RKO (cell line): ENCODE data around the gene C16orf86.
A peak's percentile ranks its signal among the peaks of the same experiment; 100 is the strongest.

Source experiments
- DNase-seq: peaks from one replicate; pipeline ENCODE4 v3.0.0-alpha.2; 2016; ENCODE audit warnings: low spot score

The C16orf86 gene

DNA sequence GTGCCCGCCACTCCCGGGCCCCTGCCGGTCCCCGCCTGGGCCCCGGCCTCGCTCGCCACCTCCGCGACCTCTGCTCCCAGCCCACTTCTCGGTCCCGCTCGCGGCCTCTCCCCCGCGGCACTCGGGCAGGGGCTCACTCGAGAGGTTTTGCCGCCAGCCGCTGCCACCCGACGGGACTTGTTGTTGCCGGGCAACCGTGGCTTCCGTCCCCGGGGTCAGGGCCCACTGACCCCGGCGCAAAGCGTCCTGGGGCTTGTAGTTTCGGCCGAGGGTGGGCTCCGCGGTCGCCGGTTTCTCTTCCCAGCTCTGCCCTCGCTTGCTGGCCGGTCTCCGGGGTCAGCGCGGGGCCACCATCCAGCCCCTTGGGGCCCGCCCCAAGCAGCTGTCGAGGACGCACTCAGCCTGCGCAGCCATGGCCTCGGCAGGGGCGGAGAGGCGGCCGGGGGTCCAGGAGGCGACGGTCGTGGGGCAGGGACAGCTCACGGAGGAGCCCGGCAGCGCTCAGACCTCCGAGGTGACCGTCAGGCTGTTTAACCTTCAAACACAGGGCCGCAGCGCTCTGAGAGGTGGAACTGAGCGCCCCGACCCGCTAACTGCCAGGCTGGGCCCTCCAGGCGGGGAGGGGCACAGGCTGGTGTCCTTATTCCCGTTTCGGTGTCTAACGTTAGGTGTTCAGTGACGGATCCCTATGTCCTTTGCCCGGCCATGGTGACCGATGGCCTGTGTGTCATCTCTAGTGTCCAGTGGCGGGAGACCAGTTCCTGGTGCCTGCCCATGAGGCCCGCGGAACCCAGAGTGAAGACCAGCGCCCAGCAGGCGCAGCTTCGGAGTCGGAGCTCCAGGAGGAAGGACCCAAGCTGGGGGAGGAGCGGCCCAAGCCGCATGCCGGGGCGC is at the start of gene C16orf86, which contains the start of gene ENKD1:
Gene C16orf86, plus strand, starts transcription at position 256 of the 894 bp plus-strand sequence. Its CDS starts 157 bp downstream, at position 413.
Gene ENKD1, minus strand, starts transcription at position 192 of the 894 bp plus-strand sequence. CDS start 308 bp downstream, outside the sequence.
- no peak for DNase-seq

DNA sequence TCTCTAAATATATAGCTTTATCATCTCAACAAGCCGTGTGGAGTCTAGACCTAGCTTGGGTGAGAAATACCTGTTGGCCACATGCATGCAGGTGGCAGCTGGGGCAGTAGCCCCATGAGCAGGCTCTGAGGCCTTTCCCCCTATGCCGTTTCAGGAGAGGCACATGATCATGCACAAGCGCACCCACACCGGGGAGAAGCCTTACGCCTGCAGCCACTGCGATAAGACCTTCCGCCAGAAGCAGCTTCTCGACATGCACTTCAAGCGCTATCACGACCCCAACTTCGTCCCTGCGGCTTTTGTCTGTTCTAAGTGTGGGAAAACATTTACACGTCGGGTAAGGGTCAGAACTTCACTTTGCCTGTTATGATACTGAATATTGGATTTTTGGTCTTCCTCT is 38.4 kb upstream of the C16orf86 start:
- no peak for DNase-seq

DNA sequence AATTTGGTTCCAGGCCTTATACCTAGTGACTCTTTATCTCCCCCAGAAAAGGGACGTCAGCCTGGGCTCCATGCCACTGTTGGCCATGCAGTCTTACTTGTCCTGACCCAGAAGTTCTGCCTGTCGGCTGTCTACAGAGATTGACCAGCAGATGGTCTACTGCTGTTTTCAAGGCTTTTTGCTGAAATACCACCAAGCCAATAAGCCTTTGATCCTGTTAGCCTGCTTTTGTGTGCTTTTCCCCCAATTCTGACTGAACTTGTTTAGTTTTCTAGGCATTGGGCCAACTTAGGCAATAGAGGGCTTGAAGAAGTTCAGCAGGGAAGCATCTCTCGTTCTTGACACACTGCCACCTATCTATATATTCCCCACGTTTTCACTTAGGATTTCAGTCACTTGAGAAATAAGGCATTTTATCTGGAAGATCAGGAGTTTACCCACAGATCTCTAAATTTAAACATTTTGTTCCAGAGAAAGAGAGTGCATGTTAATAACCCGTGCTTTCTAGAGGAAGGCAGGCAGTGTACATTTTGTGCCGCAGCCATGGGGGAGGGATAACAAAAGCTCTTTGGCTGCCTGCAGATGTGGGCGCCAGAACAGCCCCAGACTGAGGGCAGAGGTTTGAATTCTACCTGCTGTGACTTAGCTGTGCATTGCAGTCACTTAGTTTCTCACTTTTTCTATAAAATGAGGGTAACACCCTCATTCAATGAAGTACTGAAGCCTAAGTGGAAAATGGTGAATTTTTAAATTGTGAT is 34.0 kb upstream of the C16orf86 start:
- DNase-seq: no peak

DNA sequence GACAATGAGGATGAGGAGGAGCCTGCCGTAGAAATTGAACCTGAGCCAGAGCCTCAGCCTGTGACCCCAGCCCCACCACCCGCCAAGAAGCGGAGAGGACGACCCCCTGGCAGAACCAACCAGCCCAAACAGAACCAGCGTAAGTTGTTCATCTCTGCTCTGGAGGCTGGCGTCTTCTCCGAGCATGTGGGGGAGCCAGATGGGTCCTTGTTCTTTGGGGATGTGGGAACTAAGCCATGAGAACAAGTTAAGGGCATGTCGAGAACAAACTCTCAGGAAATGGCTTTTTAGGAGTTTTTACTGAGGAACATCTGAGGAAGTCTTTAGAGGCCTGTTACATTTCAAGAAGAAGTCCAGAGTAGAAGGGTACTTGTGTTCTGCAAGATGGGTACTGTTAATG is 29.9 kb upstream of the C16orf86 start:
- no peak for DNase-seq

GRCh38 chr16:67637625-67638024 is 29.0 kb upstream of the C16orf86 start:
- no peak for DNase-seq

DNA sequence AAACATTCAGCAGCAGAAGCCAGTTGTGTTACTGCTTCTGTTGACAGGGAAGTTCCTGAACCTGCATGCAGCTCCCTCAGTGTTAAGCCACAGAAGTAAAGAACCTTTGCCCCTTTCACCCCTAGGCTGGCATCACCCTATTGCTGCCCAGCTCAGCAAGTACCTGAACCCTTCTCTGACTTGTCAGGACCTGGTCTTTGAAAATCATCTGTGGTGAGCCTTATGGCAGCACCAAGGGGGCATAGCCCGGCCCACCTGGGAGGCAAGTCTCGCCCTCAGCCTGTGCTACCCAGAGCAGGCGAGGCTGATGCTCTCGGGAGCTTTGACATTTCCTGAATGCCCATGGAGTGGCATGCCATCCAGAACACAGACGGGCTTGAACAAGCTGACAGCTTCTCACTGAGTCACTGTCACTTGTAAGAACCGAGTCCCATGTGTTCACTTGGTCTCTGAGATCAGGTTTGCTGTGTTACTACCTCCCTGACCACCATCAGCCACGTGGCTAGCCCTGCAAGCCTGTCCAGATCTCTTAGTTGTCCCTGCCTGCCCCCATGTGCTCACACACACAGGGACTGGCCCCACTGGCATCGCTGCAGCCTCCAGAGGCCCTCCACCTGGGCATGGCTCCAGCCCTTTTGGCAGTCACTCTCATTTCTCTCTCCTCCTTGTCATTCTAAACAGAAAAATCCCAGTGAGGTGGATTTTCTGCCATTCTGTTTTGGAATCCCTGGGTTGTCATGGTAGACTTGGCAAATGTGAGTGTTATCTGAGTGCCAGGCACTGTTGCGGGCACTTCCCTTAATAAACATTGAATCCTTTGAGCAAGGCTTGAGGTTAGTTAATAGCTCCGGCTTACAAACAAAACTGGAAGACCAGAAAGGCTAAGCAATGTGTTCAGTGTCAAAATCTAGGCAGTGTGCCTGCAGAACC is 24.6 kb upstream of the C16orf86 start:
- peak; percentile 23 for DNase-seq

DNA sequence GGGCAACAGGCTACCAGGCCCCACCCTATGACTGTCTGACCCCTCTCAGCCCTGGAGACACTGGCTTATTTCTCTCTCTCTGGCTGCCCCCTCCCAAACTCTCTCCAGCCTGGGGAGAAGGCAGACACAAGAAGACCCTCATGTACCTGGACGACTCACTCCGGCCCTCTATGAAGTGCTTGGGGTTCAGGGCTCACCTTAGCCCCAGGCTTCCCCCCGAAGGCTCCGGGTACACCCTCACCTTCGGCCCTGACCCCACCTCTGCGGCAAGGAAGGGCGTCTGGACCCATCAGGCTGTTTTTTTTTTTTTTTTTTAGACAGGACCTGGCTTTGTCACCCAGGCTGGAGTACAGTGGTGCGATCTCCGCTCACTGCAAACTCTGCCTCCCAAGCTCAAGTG is 22.6 kb upstream of the C16orf86 start:
- DNase-seq: no peak

DNA sequence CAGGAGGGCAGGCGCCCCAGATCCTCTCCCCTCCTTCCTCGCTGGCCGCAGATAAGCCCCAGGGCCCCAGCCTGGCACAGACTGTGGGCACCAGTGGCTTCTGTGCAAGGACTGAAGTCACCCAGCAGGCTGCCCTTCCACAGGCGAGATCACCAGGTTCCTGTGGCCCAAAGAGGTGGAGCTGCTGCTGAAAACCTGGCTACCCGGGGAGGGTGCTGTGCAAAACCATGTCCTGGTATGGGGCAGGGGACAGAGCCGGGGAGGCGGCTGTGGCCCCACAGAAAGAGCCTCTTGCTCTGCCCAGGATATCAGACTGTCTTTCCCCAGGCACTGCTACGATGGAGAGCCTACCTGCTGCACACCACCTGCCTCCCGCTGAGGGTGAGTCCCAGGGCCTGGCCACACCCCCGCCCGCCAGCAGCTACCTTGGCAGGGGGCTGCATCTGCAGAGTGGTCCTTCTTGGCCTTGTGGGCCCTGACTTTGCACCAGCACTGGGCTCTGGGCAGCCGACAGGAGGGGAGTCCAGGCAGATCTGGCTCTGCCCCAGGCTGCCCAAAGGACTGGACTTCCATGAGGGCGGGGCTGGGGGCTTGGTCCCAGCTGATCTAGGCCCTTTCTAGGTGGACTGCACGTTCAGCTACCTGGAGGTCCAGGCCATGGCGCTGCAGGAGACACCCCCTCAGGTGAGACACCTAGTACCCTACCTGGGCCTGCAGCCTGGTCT is 21.1 kb upstream of the C16orf86 start:
- no peak for DNase-seq

- no peak for DNase-seq
Observed at GRCh38 chr16:67647111-67647651, 19.4 kb upstream of the C16orf86 start.

DNA sequence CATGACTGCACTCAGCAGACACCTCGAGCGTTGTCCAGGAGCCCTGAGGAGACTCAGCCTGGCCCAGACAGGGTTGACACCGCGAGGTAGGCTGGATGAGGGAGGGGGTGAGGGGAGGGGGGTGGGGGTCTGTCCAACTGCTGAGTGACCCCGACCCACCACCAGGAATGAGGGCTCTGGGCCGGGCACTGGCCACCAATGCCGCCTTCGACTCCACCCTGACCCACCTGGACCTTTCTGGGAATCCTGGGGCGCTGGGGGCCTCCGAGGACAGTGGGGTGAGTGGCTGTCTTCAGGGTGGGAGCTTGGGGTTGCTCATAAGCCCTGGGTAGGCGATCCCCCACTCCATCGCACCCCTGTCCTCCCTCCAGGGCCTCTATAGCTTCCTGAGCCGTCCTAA is 18.9 kb upstream of the C16orf86 start:
- no peak for DNase-seq

DNA sequence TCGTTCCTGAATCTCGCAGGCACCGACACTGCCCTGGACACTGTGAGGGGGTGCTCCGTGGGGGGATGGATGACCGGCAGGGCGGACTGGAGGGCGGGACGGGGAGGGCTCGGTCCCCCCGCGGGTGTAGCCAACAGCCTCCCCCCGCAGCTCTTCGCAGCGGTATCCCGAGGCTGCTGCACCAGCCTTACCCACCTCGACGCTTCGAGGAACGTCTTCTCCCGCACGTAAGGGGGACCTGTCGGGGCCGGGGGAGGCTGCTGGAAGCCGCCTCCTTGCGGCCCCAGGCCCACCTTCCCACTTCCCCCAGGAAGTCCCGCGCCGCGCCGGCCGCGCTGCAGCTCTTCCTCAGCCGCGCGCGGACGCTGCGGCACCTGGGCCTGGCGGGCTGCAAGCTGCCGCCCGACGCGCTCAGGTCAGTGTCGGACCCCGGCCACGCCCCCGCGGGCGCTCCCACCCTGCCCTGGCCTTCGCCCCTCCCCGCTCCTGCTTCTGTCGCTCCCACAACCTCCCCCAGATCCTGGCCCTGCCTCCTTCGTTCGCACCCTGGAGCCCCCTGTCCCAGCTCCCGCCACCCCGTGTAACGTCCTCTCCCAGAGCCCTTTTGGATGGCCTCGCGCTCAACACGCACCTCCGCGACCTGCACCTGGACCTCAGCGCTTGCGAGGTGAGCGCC is 18.4 kb upstream of the C16orf86 start:
- DNase-seq: no peak

DNA sequence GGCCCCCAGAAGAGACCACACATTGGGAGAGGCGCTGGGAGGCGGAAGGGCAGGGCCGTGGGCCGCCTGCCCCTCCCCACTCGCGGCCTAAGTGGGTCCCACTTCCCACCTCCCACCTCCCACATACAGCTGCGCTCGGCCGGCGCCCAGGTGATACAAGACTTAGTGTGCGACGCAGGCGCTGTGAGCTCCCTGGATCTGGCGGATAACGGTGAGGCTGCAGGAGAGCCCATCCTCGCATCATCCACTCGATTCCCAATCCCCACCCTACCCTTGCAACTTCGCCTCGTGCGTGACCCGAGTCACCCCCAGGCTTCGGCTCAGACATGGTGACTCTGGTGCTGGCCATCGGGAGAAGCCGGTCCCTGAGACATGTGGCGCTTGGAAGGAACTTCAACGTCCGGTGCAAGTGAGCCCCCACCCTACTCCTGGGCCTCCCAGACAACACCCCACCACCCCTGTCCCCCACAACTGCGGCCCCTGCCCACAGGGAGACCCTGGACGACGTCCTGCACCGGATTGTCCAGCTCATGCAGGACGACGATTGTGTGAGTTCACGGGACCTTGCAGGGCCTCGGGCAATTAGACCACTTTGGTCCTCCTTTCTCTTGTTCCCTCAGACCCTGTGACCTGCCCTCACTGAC is 17.7 kb upstream of the C16orf86 start:
- no peak for DNase-seq

GRCh38 chr16:67649494-67649931 is 17.1 kb upstream of the C16orf86 start:
- DNase-seq: no peak

DNA sequence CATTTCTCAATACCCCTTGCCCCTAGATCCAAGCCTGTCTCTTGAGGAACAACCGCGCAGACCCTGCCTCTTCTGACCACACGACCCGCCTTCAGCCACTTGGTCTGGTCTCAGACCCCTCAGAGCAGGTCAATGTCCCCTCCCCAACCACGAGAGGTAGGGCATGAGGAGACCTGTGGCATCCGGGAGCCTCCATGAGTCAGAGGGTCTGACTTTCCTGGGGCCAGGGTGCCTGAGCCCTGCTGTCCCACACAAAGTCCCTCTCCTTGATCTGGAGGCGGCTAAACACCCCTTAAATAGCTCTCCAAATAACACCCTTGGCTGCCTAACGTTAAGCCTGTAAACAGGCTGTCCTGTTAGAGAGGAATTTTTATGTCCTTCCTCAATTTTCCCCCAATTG is 16.6 kb upstream of the C16orf86 start:
- DNase-seq: no peak

DNA sequence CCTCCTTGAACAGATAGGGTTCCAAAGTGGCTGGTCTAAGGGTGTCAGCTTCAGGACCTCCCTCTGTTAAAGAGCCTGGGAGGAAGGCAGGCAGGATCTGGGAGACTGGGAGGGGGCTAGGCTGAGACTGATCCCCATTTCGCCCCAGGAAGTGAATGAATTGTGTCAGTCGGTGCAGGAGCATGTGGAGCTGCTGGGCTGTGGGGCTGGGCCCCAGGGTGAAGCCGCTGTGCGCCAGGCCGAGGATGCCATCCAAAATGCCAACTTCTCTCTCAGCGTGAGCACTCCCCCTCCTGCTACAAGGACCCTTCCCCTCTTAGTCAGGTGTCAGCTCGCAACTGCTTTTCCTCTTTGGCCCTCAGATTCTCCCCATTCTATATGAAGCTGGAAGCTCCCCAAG is 15.6 kb upstream of the C16orf86 start:
- DNase-seq: no peak

DNA sequence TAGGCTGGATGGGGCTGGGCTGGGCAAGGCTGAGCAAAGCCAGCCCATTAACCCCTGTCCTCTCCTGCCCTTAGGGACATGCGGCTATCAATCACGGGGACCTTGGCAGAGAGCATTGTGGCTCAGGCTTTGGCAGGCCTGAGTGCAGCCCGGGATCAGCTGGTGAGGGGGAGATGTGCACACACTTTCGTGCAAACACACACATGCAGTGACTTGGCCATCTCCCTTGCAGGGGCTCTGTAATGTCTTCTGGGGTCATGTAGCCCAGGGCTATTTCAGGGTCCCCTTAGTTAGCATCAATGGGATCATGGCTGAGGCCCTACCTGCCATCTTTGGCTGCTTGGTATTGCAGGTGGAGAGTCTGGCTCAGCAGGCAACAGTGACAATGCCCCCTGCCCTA is 14.8 kb upstream of the C16orf86 start:
- no peak for DNase-seq

- DNase-seq: no peak
Observed at GRCh38 chr16:67652578-67653127, 14.0 kb upstream of the C16orf86 start.

DNA sequence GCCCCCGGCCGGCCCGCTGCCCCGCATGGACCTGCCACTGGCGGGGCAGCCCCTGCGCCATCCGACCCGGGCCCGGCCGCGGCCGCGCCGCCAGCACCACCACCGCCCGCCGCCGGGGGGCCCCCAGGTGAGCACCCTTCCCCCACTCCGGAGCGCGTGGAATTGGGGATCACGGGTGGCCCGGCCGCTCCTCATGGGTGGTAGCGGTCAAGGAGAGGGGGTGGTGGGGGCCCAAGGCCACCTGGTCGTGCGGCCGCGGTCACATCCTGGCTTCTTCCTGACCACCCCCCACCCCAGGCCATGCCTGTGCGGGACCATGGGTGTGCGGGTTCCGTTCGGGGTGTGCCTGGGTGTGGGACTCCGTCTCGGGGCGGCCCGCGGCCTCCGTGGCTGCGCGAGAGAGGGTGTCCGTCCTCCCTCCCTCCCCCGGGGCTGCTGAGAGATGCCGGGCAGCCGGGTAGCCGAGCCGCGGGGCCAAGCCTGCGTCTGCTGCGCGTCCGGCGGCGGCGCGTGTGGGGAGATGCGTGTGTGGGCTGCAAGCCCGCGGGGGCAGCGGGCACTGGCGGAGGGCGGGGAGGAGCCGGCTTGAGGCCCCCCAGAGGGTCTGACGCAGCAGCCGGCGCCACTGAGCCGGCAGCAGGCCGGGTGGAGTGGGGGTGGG is 13.4 kb upstream of the C16orf86 start:
- DNase-seq: no peak
